GM21447 (cell line): ENCODE measurements around the gene PHYKPL.

Experiments
- ATAC-seq: cut with Tn5 transposase; IDR thresholded peaks from one replicate; pipeline ENCODE4 v1.9.1; 2021; ENCODE audit not compliant: unreplicated experiment

PHYKPL gene

GRCh38 chr5:178224403-178224802 lies 8.2 kb downstream of the PHYKPL start:
- ATAC-seq = no peak

DNA sequence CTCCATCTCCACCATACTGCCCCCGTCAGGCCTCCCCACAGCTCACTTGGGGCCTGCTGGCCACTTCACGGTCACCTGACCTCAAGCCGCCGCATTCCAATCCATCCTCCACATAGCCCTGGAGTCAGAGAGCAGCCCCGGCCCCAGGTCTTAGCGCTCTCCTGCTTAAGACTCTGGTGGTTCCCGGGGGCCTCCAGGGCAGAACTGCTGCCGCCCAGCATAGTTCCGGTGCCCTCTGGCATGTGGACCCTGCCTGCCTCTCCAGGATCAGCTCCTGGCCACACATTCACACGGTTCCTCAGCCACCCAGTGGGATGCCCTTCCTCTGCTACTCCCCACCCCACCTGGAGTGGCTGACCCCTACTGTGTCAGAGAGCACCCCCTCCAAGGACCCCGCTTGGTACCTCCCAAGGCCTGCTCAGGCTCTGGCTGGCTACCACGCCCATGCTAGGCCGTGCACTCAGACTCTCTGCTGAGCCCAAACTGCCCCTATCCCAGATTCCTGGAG lies 8.7 kb downstream of the PHYKPL start:
- ATAC-seq = no peak

GRCh38 chr5:178223196-178223773 lies 9.3 kb downstream of the PHYKPL start:
- no peak for ATAC-seq

GRCh38 chr5:178222292-178222691 lies 10.3 kb downstream of the PHYKPL start:
- ATAC-seq = no peak

- ATAC-seq = no peak
Measured at GRCh38 chr5:178221853-178222252, 10.7 kb downstream of the PHYKPL start.

DNA sequence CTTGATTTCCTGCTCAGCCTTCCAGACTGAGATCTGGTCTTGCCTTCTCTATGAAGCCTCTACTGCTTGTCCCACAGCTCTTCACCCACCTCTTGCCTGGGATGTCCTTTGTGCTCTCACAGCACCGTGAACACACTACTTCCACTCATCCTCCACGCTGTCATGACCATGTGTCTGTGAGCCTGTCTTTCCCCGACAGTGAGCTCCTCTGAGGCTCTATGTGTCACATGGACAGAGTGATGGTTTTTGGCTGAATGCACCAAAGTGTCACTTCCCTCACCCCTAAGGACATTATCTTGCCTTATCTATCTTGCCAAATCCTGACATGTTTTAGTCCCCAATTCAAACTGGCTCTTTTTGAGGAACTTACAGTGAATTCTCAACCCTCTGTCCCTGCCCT lies 11.3 kb downstream of the PHYKPL start:
- ATAC-seq = no peak

DNA sequence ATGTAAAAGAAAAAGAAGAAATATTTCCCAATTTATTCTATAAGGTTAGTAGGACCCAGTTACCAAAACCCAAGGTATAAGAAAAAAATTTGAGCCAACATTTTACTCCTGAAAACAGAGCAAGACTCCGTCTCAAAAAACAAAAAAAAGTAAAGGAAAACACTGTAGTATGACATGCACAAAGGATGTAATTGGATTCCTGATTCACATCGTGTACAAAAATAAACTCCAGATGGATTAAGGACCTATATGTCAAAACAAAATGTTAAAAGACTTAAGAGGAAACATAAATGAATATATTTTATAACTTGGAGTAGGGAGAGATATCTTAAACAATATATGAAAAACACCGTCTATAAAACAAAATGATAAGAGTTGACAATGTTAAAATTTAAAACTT lies 13.8 kb downstream of the PHYKPL start:
- no peak for ATAC-seq

DNA sequence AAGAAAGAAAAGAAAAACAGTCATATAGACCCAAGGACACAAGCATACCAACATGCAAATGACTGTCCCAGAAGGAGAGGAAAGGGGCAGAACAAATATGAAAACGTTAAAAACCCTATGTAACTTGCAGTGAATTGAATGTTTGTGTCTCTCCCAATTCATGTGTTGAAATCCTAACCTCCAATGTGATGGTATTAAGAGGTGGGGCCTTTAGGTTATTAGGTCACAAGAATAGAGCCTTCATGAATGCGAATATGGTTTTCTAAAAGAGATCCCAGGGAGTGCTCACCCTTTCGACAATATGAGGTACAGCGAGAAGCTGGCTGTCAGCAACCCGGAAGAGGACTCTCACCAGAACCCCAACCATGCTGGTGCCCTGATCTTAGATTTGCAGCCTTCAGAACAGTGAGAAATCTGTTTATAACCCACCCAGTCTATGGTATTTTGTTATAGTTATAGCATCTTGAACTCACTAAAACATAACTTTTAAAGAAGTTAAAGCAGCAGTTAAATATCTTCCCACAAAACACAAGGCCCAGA lies 14.3 kb downstream of the PHYKPL start:
- ATAC-seq = no peak

DNA sequence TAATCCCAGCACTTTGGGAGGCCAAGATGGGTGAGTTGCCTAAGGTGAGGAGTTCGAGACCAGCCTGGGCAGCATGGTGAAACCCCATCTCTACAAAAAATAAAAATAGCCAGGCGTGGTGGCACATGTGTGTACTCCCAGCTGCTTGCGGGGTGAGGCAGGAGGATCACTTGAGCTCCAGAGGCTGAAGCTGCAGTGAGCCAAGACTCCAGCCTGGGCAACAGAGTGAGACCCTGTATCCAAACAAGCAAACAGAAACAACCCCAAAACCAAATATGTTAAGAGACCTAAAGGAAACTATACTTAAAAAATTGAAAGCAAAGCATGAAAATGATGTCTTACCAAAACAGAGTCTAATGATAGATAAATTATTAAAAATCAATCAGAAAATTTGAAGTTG lies 15.8 kb downstream of the PHYKPL start:
- no peak for ATAC-seq

DNA sequence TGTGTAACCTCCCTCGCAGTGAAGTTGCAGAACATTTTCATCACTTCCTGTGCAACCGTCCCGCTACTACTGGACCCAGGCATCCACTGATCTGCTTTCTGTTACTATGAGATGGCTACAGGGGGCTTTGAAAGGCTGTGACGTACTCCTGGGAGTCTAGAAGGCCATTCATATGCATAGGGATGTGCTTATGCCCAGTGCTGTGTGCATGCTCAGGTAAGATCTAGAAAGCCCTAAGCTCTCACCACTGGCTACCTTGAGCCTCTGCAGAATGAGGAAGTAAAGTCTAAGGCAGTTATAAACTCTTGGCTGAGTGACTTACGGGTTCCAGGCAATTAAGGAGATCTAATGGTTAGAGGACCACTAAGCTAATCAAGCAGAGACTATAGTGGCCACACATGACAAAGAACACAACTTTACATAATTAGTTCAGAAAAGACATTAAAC lies 16.5 kb downstream of the PHYKPL start:
- ATAC-seq = no peak

- no peak for ATAC-seq
Measured at GRCh38 chr5:178215280-178216002, 17.2 kb downstream of the PHYKPL start.

DNA sequence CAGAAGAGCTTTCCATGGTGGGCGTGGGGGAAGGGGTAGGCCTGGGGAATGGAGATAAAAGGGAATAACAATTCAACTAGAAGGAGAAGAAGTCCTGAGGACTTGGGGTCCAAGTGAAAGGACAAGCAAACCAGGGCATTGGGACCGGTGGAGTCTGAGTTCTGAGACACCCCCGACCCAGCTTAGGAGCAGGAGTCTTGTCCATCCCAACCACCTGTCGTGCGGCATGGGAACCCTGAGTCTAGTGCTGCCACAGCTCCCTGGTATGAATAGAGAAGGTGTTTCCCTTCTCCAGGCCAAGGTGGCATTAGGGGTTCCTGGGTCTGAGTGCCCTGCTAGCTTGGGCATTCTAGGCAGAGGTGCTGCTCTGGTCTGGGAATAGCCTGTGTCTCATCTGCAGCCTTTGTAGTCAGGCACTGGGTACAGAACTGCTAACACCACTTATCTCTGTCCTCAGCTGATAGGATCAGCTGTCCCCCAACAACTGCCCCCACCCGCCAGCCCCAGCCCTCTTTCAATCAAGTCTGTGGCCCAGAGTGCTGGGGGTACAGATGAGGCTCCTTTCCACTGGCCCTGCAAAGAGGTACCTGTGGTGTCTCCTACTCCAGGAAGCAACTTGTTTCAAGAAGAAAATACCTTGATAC lies 18.3 kb downstream of the PHYKPL start:
- ATAC-seq = no peak

GRCh38 chr5:178213748-178214151 lies 18.9 kb downstream of the PHYKPL start:
- no peak for ATAC-seq

DNA sequence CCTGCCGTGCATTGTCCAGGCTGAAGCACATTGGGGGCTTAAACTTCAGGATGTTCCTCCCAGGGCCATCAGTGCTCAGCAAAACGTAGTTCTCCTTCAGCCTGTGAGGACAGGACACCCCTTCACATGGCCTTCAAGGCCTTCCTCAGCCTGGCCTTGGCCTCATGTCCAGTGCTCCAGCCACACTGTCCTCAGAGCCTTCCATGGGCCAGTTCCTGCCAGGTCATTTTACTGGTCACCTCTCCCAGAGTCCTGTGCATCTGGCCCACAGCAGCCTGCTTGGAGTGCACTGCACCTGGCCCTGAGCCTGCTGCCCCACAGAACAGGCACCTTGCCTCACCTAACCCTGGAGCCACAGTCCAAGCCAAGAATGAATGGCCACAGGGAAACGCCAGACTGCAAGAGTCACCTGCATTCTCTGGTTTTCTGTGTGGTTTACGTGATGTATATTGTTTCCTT lies 19.6 kb downstream of the PHYKPL start:
- no peak for ATAC-seq

DNA sequence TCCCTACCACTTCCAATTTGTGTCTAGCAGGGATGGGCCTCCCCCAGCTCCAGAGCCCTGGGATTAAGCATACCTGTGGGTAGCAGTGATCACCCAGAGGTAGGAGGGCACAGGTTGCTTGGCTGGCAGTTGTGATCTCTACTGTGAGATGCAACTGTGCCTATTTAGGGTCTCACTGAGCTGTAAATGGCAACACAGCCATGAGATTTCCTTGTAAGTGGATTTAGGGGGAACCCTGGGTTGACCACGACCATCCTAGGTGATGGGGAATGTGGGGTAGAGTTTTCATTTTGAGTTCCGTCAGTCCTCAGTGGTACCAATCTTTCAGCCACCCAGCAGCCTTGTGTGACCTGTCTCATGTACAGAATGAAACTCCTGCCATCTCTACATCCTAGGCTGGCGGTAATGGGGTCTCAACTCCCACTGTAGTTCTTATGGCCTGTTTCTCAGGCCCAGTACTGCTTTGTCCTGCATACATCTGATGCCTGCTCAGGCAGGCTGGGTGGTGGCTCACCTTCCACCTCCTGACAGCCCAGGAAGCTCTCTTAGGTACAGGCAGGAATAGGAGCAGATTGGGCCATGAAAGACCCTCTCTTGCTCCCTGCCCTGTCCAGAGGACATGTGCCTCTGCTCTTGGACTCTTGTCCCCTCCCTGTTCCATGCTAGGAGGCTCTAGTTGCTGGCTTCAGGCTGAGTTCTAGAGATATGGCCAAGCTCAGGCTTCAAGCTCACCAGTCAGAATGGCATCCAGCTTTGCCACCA lies 20.2 kb downstream of the PHYKPL start:
- no peak for ATAC-seq

- ATAC-seq = no peak
Measured at GRCh38 chr5:178211095-178212048, 21.2 kb downstream of the PHYKPL start.

GRCh38 chr5:178210686-178211085 lies 21.9 kb downstream of the PHYKPL start:
- no peak for ATAC-seq

DNA sequence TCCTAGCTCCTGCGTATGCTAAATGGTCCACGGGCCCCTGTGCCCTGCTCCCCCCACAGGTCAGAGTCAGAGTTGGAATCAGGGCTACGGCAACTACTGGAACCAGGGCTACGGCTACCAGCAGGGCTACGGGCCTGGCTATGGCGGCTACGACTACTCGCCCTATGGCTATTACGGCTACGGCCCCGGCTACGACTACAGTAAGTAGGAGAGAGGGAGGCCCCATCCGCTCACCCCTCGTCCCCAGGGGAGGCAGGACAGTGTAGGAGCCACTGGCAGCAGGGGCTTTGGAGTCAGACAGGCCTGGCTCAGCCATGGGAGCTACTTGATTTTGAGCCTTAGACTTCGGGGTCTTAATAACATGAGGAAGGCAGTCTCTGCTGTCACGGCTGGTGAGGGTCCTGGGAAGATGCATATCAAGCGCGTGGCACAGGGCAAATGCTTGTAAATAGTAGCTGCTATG lies 22.5 kb downstream of the PHYKPL start:
- ATAC-seq = no peak

DNA sequence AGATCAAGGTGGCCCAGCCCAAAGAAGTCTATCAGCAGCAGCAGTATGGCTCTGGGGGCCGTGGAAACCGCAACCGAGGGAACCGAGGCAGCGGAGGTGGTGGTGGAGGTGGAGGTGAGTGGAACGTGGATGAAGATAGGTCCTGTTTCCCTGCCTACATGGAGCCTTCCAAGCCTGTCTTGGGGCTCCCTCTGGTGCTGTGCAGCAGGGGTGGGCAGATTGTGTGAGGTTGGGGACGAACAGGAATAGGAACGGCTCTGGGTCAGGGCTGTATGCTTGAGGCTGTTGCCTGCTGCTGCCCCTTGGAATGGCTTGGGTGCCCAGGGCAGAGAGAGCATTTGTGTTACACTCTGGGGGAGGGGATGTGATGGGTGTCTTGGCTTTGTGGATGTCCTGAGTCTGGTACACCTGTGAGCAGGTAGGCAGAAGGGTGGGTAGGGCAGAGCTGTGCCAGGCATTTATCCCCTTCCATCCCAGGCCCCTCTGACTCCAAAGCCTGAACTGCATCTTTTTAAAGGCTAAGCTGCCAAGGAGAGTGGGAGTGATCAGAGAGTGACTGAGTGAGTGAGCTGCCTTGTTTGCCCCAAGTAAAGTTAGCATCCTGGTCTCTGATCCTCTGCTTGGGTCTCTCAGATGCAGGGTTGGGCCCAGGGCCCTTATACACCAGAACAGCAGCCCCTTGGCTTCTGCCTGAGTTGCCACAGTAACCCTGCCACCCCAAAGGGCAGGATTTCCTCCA lies 23.1 kb downstream of the PHYKPL start:
- ATAC-seq = no peak
